HG03139 (cell line): ENCODE measurements around the gene NYNRIN.

Experiments used
- ATAC-seq: cut with Tn5 transposase; IDR thresholded peaks from one replicate; pipeline ENCODE4 v1.9.1; 2021; ENCODE audit not compliant: unreplicated experiment

The NYNRIN gene

DNA sequence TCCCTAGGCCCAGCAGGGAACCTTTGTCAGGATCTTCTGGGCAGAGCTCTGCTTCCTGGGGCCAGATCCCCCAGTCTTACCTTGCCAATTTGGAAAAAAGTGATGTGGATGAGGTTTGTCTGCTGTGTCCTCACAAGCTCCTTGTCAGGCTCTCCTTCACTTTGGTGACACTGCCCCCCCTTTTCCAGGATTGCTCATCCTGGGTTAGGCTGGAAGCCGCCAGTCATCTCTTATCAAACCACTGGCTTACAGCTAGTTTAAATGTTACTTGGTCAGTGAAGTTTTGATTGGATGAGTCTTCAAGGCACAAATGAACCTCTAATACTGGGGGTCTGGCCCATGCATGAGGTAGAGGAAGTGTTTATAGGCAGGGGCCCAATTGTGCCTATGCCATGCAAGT, 15.3 kb downstream of the NYNRIN start:
- ATAC-seq = no peak

GRCh38 chr14:24414732-24415420, 16.1 kb downstream of the NYNRIN start:
- ATAC-seq = no peak

- no peak for ATAC-seq
These were observed 16.8 kb downstream of the NYNRIN start for GRCh38 chr14:24415421-24416253.

DNA sequence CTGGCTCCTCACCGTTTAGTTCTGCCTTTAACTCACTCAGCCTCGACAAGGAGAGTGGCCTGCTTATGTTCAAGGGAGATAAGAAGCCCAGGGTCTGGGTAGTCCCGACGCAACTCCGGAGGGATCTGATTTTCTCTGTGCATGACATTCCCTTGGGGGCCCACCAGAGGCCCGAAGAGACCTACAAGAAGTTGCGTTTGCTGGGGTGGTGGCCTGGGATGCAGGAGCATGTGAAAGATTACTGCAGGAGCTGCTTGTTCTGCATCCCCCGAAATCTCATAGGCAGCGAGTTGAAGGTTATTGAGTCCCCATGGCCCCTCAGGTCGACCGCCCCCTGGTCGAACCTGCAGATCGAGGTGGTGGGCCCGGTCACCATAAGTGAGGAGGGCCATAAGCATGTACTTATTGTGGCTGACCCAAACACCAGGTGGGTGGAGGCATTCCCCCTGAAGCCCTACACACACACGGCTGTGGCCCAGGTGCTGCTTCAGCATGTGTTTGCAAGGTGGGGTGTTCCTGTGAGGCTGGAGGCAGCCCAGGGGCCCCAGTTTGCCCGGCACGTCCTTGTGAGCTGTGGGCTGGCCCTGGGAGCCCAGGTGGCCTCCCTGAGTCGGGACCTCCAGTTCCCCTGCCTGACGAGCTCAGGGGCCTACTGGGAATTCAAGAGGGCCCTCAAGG, 17.6 kb downstream of the NYNRIN start:
- ATAC-seq = no peak

DNA sequence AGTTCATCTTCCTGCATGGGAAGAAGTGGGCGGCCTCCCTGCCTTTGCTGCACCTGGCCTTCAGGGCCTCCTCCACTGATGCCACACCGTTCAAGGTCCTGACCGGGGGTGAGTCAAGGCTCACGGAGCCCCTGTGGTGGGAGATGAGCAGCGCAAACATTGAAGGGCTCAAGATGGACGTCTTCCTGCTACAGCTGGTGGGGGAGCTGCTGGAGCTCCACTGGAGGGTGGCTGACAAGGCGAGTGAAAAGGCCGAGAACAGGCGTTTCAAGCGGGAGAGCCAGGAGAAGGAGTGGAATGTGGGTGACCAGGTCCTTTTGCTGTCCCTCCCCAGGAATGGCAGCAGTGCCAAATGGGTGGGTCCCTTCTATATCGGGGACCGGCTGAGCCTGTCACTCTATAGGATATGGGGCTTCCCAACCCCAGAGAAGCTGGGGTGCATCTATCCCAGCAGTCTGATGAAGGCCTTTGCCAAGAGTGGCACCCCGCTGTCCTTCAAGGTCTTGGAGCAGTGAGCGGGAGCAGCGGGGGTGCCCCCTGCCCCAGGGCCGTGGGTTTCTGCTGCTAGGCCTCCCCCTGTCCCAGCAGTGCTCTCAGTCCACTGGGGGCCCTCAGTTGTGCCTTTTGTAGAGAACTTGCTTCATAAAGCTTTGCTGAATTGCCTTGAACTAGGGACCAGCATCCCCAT, 18.3 kb downstream of the NYNRIN start:
- no peak for ATAC-seq

DNA sequence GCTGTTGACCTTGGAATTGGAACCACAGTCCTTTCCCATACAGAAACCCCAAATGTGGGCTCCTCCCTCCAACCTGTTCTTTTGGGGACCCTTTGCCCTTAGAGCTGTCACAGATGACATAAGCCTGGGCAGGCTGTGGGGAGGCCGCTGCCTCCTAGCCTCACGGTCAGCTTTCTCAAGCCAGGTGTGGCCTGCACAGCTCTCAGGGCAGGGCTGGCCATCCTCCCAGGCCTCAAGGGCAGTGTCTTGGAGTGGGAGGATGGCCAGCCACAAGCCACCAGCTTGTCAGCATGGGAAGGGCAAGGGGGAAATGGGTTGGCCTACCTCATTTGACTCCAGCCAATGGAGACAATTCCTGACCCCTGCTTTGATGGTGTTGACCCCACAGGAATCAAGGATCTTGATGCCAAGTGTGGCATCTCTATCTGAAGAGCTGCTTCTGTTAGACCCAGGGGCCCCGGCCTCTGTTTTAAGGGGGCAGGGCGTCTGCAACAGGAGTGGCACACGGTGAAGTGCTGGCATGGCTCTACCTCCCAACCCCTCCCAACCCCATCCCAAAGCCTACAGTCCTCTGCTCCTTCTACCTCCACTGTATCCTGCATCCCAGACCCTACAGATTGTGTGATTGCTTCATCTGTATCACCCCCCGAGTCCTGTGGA, 19.2 kb downstream of the NYNRIN start:
- no peak for ATAC-seq

- no peak for ATAC-seq
These were observed 19.7 kb downstream of the NYNRIN start for GRCh38 chr14:24418492-24418873.

GRCh38 chr14:24422261-24422660, 23.5 kb downstream of the NYNRIN start:
- no peak for ATAC-seq

GRCh38 chr14:24422694-24423601, 24.1 kb downstream of the NYNRIN start:
- no peak for ATAC-seq

GRCh38 chr14:24425704-24426103, 26.9 kb downstream of the NYNRIN start:
- ATAC-seq = no peak

GRCh38 chr14:24426150-24426911, 27.5 kb downstream of the NYNRIN start:
- ATAC-seq = no peak

- no peak for ATAC-seq
These were observed 28.2 kb downstream of the NYNRIN start for GRCh38 chr14:24426912-24427536.

DNA sequence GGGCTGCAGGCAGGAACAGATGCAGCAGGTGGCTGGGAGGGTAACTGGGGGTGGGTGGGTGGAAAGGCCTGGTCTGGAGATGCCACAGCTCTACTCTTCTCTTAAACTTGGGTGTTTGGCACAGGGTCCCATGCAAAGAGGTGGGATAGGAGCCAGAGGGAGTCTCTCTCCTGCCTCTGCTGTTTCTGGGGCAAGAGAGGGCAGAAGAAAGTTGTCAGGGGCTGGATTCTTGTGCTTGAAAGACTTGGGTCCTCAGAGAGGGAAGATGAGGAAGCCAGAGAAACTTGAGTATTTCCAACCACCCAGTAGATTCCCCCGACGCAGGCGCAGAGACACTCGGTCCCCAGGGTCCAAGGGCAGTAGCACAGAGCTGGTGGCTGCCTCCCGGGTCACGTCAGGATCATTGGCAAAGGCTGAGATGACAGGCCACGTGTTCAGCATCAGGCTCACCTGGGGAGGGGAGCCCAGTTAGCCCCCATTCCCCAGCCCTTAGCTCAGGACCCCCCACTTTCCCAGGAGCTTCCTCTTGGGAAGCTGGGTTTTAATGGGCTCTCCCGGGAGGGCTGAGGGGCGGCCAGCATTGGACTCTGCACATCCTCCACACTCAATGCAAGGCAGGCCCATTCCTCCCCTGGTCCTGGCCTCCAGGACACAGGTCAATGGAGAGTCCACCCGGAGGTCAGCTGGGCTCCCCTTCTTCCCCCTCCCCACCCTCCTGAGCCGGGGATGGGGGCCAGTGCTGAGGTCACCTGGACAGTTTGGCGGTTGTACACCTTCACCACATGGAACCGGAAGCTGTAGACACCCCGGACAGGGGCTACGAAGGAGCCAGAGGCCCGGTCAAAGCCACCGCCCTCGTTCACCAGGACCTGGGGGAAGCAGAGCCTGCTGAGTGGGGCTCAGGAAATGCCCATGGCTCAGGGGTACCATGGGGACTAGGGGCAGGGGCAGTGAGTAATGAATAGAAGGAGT, 29.0 kb downstream of the NYNRIN start:
- ATAC-seq = no peak

GRCh38 chr14:24428628-24429394, 30.0 kb downstream of the NYNRIN start:
- no peak for ATAC-seq

DNA sequence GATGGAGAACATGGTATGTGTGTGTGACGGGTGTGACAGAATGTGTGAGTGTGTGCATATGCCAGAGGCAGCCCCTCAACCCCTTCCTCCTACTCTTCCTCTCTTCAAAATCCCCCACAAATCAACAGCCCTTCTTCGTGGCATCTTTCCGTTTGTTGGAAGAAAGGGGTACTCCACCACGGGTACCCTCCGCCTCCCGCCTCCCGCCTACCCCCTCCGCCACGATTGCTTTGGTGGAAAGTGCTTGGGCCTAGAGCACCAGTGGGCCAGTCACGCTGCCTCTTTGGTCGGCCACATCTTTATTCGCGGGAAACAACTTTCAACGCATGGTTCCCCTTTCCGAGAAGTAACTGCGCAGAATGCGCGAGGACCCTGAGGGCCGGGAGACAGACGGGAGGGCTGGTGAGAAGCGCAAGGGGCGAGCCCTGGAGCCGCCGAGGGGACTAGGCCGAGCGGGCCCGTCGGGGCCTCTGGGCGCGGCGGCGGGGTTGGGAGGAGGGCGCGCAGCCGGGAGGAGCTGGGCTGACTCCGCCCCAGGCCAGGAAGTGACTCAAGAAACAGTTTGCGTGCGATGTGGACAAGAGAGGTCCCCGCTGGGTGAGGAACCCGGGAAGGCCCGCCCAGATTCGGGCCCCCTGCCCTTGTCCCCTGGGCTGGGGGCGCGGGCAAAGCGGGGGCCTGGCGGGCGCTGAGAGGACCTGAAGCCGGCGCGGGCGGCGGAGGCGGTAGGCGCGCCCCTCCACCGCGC, 30.8 kb downstream of the NYNRIN start, which contains the start of the genes CBLN3 and KHNYN:
CBLN3 (minus strand) TSS at position 274 of the 748 bp plus-strand sequence. CDS start 614 bp downstream, outside the sequence.
KHNYN (plus strand) TSS at position 560 of the 748 bp plus-strand sequence. CDS start 777 bp downstream, outside the sequence.
- peak; percentile 79 for ATAC-seq
